GM23338 (cell line): ENCODE data around the gene WDR31. TPM values are rescaled to one million over a fixed set of nuclear protein-coding genes. Genes with fewer than 3 reads are reported as not detected.

Experiments
- ATAC-seq: fragments of 200-7000 bp; cut with Tn5 transposase; 3 replicates; pipeline ENCODE4 v1.9.1; 2020
- DNase-seq: peaks from one replicate; pipeline ENCODE4 v3.0.0-alpha.2; 2015; ENCODE audit warnings: low spot score
- H2AFZ ChIP-seq: fragments of 200-600 bp; sonication (generic); 2 replicates; pipeline ENCODE4 v1.8.0; 2016; ENCODE audit warnings: antibody characterized with exemption, mild to moderate bottlenecking, moderate library complexity
- H3F3A ChIP-seq: fragments of 200-600 bp; sonication (generic); replicated peaks from 2 replicates; pipeline ENCODE4 v1.8.0; 2017; ENCODE audit warnings: antibody characterized with exemption, mixed run types, low read depth
- H3K27ac ChIP-seq: fragments of 200-600 bp; sonication (generic); 2 replicates; pipeline ENCODE4 v1.6.1; 2016; ENCODE audit warnings: low read depth
- H3K27me3 ChIP-seq: fragments of 200-600 bp; sonication (generic); 2 replicates; pipeline ENCODE4 v1.8.0; 2016; ENCODE audit warnings: mild to moderate bottlenecking, mixed run types, moderate library complexity; ENCODE audit not compliant: insufficient read depth
- H3K36me3 ChIP-seq: fragments of 200-600 bp; sonication (generic); 2 replicates; pipeline ENCODE4 v1.8.0; 2016; ENCODE audit warnings: mild to moderate bottlenecking; ENCODE audit not compliant: insufficient read depth
- H3K4me1 ChIP-seq: fragments of 200-600 bp; sonication (generic); 2 replicates; pipeline ENCODE4 v1.8.0; 2016; ENCODE audit warnings: mild to moderate bottlenecking, moderate library complexity; ENCODE audit not compliant: insufficient read depth
- H3K4me2 ChIP-seq: fragments of 200-600 bp; sonication (generic); 2 replicates; pipeline ENCODE4 v1.7.1; 2017; ENCODE audit warnings: mixed run types
- H3K4me3 ChIP-seq: fragments of 200-600 bp; sonication (generic); 2 replicates; pipeline ENCODE4 v1.6.1; 2016; ENCODE audit warnings: mixed run types
- H3K79me2 ChIP-seq: fragments of 200-600 bp; sonication (generic); replicated peaks from 2 replicates; pipeline ENCODE4 v1.8.0; 2017; ENCODE audit warnings: mild to moderate bottlenecking; ENCODE audit not compliant: insufficient read depth
- H3K9me2 ChIP-seq: fragments of 200-600 bp; sonication (generic); 2 replicates; pipeline ENCODE4 v1.8.0; 2017; ENCODE audit not compliant: insufficient read depth
- H4K20me1 ChIP-seq: fragments of 200-600 bp; sonication (generic); replicated peaks from 2 replicates; pipeline ENCODE4 v1.8.0; 2017; ENCODE audit warnings: mild to moderate bottlenecking; ENCODE audit not compliant: insufficient read depth
- H3K27ac Mint-ChIP-seq: 2 replicates; pipeline ENCODE4 v1.8.0; 2020; ENCODE audit warnings: inconsistent platforms, mild to moderate bottlenecking, moderate library complexity, mixed read lengths
- H3K27me3 Mint-ChIP-seq: 3 replicates; pipeline ENCODE4 v1.8.0; 2022; ENCODE audit warnings: low read depth, mild to moderate bottlenecking, moderate library complexity, mixed read lengths, inconsistent platforms; ENCODE audit not compliant: insufficient read depth, poor library complexity
- H3K36me3 Mint-ChIP-seq: 3 replicates; pipeline ENCODE4 v1.8.0; 2021; ENCODE audit warnings: low read depth, mild to moderate bottlenecking, inconsistent platforms, moderate library complexity, mixed read lengths
- H3K4me1 Mint-ChIP-seq: 3 replicates; pipeline ENCODE4 v1.8.0; 2020; ENCODE audit warnings: mild to moderate bottlenecking, inconsistent platforms, mixed read lengths
- H3K4me3 Mint-ChIP-seq: 3 replicates; pipeline ENCODE4 v1.8.0; 2021; ENCODE audit warnings: moderate library complexity, mild to moderate bottlenecking, inconsistent platforms, mixed read lengths
- H3K9me3 Mint-ChIP-seq: 3 replicates; pipeline ENCODE4 v1.8.0; 2020; ENCODE audit warnings: moderate library complexity, mild to moderate bottlenecking, inconsistent platforms, mixed read lengths
- CREB1 ChIP-seq: fragments of 250-450 bp; sonication (Bioruptor Pico); IDR thresholded peaks from 2 replicates; pipeline ENCODE4 v1.5.0; 2020; ENCODE audit warnings: low read depth, mild to moderate bottlenecking, moderate library complexity
- EZH2 ChIP-seq: fragments of 200-600 bp; sonication (generic); IDR thresholded peaks from one replicate; pipeline ENCODE4 v1.8.0; 2017; ENCODE audit warnings: antibody characterized with exemption, mild to moderate bottlenecking, low read depth; ENCODE audit not compliant: unreplicated experiment
- JUNB ChIP-seq: IDR thresholded peaks from one replicate; pipeline ENCODE4 v1.6.1; 2016; ENCODE audit warnings: antibody characterized with exemption; ENCODE audit not compliant: unreplicated experiment
- NANOG ChIP-seq: IDR thresholded peaks from 2 replicates; pipeline ENCODE4 v1.6.1; 2016; ENCODE audit warnings: antibody characterized with exemption, borderline replicate concordance
- POLR2AphosphoS5 ChIP-seq: IDR thresholded peaks from 2 replicates; pipeline ENCODE4 v1.6.1; 2016; ENCODE audit warnings: antibody characterized with exemption, low read depth
- STAT1 ChIP-seq: IDR thresholded peaks from one replicate; pipeline ENCODE4 v1.6.1; 2016; ENCODE audit warnings: antibody characterized with exemption; ENCODE audit not compliant: unreplicated experiment
- ZNF114 ChIP-seq: fragments of 250-450 bp; sonication (Bioruptor Pico); IDR thresholded peaks from 2 replicates; pipeline ENCODE4 v1.5.0; 2020; ENCODE audit warnings: mild to moderate bottlenecking, moderate library complexity
- polyA plus RNA-seq: library from polyadenylated mRNA; unstranded; fragments of >200 nt; fragmentation: Nextera tagmentation; extraction: Ambion mirVana; gene quantifications from 2 replicates; pipeline ENCODE4 v1.2.1, GENCODE V29; 2016
- total RNA-seq: library from RNA; depleted of rRNA; stranded (reverse); fragments of >200 nt; shearing (Covaris generic); gene quantifications from 2 replicates; pipeline ENCODE4 v1.2.3, GENCODE V29; 2014
- TF ChIP-seq, protein P1 (sequence below): fragments of 250-450 bp; sonication (Bioruptor Pico); IDR thresholded peaks from 2 replicates; pipeline ENCODE4 v1.5.0; 2020; ENCODE audit warnings: mild to moderate bottlenecking, moderate library complexity
- TF ChIP-seq, protein P2 (sequence below), 2 experiments: fragments of 200-600 bp in 1 of 2; sonication (generic) in 1 of 2; conservative IDR thresholded peaks; 2 replicates each; pipeline versions ENCODE4 v1.5.1 to v1.6.1; 2016 to 2017; ENCODE audit warnings: antibody characterized with exemption in 2 of 2, low read depth in 2 of 2, mild to moderate bottlenecking in 2 of 2, moderate library complexity in 1 of 2
- TF ChIP-seq, protein P3 (sequence below): IDR thresholded peaks from one replicate; pipeline ENCODE4 v1.6.1; 2018; ENCODE audit warnings: antibody characterized with exemption; ENCODE audit not compliant: unreplicated experiment

WDR31 gene
- total and polyA plus RNA-seq, 2 experiments from 2014 or later, result 0.13 to 0.63 TPM

DNA sequence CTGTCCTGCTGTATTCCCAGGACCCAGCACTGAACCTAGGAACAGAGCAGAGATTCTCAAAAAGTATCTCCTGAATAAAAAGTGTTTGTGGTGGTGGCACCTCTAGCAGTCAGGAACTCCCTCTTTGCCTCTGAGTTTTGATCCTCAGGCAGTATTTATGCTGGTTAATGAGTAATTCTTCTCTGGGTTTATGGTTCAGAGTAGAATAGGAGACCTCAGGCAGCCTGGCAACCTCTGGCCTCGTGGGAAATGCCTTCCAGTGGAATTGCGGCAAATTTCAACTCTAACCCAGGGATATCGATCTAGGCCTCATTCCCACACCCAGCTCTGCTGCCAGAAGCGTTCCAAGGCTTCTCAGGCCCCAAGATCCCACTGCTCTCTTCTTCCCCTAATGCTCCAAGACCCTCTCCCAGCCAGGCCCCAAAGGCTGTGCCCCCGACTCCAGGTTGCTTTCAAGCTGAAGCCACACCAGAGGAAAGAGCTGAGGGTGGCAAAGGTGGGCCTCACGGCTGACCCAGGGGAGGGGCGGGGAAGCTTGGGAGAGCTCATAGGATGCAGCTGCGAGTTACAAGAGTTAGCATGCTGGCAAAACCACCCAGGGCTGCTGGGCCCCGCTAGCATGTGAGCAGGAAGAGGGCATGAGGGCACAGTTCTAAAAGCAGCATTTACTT, 47.6 kb upstream of the WDR31 start (continued):
- TF ChIP-seq, protein P1, sequence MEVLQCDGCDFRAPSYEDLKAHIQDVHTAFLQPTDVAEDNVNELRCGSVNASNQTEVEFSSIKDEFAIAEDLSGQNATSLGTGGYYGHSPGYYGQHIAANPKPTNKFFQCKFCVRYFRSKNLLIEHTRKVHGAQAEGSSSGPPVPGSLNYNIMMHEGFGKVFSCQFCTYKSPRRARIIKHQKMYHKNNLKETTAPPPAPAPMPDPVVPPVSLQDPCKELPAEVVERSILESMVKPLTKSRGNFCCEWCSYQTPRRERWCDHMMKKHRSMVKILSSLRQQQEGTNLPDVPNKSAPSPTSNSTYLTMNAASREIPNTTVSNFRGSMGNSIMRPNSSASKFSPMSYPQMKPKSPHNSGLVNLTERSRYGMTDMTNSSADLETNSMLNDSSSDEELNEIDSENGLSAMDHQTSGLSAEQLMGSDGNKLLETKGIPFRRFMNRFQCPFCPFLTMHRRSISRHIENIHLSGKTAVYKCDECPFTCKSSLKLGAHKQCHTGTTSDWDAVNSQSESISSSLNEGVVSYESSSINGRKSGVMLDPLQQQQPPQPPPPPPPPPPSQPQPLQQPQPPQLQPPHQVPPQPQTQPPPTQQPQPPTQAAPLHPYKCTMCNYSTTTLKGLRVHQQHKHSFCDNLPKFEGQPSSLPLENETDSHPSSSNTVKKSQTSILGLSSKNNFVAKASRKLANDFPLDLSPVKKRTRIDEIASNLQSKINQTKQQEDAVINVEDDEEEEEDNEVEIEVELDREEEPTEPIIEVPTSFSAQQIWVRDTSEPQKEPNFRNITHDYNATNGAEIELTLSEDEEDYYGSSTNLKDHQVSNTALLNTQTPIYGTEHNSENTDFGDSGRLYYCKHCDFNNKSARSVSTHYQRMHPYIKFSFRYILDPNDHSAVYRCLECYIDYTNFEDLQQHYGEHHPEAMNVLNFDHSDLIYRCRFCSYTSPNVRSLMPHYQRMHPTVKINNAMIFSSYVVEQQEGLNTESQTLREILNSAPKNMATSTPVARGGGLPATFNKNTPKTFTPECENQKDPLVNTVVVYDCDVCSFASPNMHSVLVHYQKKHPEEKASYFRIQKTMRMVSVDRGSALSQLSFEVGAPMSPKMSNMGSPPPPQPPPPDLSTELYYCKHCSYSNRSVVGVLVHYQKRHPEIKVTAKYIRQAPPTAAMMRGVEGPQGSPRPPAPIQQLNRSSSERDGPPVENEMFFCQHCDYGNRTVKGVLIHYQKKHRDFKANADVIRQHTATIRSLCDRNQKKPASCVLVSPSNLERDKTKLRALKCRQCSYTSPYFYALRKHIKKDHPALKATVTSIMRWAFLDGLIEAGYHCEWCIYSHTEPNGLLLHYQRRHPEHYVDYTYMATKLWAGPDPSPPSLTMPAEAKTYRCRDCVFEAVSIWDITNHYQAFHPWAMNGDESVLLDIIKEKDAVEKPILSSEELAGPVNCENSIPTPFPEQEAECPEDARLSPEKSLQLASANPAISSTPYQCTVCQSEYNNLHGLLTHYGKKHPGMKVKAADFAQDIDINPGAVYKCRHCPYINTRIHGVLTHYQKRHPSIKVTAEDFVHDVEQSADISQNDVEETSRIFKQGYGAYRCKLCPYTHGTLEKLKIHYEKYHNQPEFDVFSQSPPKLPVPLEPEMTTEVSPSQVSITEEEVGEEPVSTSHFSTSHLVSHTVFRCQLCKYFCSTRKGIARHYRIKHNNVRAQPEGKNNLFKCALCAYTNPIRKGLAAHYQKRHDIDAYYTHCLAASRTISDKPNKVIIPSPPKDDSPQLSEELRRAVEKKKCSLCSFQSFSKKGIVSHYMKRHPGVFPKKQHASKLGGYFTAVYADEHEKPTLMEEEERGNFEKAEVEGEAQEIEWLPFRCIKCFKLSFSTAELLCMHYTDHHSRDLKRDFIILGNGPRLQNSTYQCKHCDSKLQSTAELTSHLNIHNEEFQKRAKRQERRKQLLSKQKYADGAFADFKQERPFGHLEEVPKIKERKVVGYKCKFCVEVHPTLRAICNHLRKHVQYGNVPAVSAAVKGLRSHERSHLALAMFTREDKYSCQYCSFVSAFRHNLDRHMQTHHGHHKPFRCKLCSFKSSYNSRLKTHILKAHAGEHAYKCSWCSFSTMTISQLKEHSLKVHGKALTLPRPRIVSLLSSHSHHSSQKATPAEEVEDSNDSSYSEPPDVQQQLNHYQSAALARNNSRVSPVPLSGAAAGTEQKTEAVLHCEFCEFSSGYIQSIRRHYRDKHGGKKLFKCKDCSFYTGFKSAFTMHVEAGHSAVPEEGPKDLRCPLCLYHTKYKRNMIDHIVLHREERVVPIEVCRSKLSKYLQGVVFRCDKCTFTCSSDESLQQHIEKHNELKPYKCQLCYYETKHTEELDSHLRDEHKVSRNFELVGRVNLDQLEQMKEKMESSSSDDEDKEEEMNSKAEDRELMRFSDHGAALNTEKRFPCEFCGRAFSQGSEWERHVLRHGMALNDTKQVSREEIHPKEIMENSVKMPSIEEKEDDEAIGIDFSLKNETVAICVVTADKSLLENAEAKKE, result no peak
- TF ChIP-seq NANOG (no peak), EZH2 (no peak), STAT1 (no peak), JUNB (no peak)

DNA sequence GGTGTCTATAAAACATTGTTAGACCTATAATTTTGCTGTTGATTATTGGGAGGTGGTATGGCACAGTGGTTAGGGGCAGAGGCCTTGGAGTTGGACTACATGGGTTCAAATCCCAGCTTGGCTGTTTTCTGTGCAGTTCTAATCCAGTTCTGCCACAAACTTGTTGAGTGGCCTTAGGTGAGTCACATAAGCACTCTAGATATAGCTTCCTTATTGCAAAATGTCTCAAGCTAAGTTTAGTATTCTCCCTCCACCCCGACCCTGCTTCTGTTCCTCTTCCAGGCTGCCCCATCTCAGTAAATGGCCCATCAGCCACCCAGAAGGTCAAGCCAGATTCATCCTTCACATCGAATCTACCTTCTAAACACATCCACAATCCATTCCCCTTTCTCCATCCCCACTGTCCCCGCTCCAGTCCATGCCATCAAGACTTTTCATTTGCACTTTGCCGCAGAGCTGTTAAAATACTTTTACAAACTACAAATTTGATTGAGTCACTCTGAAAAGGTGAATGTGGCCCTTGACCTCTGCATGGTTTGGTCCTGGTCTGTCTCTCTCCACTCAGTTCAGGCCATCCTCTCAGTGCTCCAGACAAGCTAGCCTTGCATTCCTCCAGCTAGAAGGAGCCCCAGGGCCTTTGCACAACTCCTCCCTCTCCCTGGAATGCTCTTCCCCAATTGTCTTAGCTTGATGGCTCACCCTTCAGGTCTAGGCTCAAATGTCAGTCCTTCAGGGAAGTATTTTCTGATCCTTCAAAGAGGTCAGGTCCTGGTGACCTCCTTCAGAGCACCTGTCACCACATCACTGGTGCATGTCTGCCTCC, 46.7 kb upstream of the WDR31 start:
- no peak overlapping the region for H3K27ac Mint-ChIP-seq
- no peaks in the 10 kb centered on the region; the same call in 1 of the 2 replicates for H3K4me1 ChIP-seq
- no peak for TF ChIP-seq JUNB
- TF ChIP-seq, protein P2, sequence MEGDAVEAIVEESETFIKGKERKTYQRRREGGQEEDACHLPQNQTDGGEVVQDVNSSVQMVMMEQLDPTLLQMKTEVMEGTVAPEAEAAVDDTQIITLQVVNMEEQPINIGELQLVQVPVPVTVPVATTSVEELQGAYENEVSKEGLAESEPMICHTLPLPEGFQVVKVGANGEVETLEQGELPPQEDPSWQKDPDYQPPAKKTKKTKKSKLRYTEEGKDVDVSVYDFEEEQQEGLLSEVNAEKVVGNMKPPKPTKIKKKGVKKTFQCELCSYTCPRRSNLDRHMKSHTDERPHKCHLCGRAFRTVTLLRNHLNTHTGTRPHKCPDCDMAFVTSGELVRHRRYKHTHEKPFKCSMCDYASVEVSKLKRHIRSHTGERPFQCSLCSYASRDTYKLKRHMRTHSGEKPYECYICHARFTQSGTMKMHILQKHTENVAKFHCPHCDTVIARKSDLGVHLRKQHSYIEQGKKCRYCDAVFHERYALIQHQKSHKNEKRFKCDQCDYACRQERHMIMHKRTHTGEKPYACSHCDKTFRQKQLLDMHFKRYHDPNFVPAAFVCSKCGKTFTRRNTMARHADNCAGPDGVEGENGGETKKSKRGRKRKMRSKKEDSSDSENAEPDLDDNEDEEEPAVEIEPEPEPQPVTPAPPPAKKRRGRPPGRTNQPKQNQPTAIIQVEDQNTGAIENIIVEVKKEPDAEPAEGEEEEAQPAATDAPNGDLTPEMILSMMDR (conservative IDR thresholded peaks at IDR 0.05; ENCODE audit: low read depth in 2 of 2), result no peak
- no peak for TF ChIP-seq POLR2AphosphoS5
- TF ChIP-seq EZH2, result no peak
- TF ChIP-seq, protein P3, sequence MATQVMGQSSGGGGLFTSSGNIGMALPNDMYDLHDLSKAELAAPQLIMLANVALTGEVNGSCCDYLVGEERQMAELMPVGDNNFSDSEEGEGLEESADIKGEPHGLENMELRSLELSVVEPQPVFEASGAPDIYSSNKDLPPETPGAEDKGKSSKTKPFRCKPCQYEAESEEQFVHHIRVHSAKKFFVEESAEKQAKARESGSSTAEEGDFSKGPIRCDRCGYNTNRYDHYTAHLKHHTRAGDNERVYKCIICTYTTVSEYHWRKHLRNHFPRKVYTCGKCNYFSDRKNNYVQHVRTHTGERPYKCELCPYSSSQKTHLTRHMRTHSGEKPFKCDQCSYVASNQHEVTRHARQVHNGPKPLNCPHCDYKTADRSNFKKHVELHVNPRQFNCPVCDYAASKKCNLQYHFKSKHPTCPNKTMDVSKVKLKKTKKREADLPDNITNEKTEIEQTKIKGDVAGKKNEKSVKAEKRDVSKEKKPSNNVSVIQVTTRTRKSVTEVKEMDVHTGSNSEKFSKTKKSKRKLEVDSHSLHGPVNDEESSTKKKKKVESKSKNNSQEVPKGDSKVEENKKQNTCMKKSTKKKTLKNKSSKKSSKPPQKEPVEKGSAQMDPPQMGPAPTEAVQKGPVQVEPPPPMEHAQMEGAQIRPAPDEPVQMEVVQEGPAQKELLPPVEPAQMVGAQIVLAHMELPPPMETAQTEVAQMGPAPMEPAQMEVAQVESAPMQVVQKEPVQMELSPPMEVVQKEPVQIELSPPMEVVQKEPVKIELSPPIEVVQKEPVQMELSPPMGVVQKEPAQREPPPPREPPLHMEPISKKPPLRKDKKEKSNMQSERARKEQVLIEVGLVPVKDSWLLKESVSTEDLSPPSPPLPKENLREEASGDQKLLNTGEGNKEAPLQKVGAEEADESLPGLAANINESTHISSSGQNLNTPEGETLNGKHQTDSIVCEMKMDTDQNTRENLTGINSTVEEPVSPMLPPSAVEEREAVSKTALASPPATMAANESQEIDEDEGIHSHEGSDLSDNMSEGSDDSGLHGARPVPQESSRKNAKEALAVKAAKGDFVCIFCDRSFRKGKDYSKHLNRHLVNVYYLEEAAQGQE, result no peak
- TF ChIP-seq NANOG, result no peak
- TF ChIP-seq CREB1 (CRISPR knock-in tag), result no peak
- TF ChIP-seq STAT1, result no peak
- no peak for TF ChIP-seq ZNF114 (CRISPR knock-in tag)

More for the DNA sequence above, 46.7 kb upstream of the WDR31 start:
- no peak overlapping the region for H3K4me2 ChIP-seq
- H4K20me1 ChIP-seq, result no peaks in the 10 kb centered on the region; the same call in 1 of the 2 replicates
- Mint-ChIP-seq H3K9me3 (no peaks in the 10 kb centered on the region), H3K4me1 (peaks cover 5% of the 10 kb centered on the region; the same call in 2 of the 3 replicates), H3K4me3 (no peak overlapping the region), H3K27me3 (peaks cover 6% of the 10 kb centered on the region), H3K36me3 (peaks cover 8% of the 10 kb centered on the region; the same call in 1 of the 3 replicates)
- no peak for DNase-seq
- no peaks in the 10 kb centered on the region for H3F3A ChIP-seq
- no peaks in the 10 kb centered on the region for H3K9me2 ChIP-seq
- H2AFZ ChIP-seq, result no peak overlapping the region
- no peak overlapping the region for H3K4me3 ChIP-seq
- ATAC-seq, result no peak
- H3K36me3 ChIP-seq, result no peaks in the 10 kb centered on the region
- no peaks in the 10 kb centered on the region for H3K79me2 ChIP-seq
- H3K27ac ChIP-seq, result no peak overlapping the region
- H3K27me3 ChIP-seq, result no peaks in the 10 kb centered on the region
